Medulla oblongata (tissue), 1 donor: ENCODE data around the gene PIP5K1C.
A peak's percentile ranks its signal among the peaks of the same experiment; 100 is the strongest.
"Not testable (repeated sequence)": the region's sequence is repeated elsewhere in the genome, so short reads cannot be mapped to it uniquely, and the experiment has no call there.

Experiments used
- DNase-seq: peaks from one replicate; pipeline ENCODE4 v3.0.0-alpha.2; 2015; ENCODE audit errors: extremely low spot score

The PIP5K1C gene

GRCh38 chr19:3628766-3629165 is 71.5 kb downstream of the PIP5K1C start:
- not testable (repeated sequence) for DNase-seq

GRCh38 chr19:3627351-3627723 is 72.9 kb downstream of the PIP5K1C start:
- no peak for DNase-seq

DNA sequence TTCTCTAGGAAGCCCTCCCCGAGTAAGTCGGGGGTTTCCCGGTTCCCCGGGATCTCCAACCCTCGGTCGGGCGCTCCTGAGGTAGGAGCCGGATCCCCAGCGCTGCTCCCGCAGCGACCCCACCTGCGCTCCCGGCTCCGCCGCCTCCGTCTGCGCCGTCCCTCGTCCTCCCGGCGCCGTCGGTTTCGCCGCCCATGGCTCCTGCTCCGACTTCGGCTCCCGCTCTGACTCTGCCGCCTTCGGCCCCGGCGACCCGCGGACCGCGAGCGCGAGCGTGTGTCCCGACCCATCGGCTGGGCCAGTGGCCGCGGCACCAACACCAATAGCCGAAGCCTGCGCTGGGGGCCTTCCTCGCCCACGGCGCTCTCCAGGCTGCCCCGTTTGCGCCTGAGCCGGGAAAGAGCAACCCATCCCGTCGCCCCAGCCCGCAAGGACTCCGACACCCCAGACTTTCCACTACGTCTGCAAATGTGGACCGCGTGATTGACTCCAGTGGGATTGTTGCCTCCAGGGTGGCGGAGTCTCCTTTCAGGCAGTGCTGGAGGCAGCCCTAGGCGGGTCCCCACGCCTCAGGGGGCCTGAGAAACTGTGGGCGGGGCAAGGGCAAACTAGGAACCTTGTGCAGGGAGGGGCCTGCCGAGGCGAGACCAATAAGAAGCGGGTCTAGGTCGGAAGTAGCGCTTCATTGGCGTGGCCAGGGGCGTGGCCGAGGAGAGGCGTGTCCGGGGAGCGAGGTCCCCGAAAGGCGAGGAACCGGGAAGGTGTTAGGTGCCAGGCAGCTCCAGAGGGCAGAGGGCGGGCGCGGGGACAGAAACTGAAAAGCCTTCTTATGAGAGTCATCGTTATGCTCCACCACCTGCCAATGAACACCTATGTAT is 73.6 kb downstream of the PIP5K1C start, which contains the start of gene CACTIN:
CACTIN (minus strand) TSS at position 318 of the 878 bp plus-strand sequence; CDS start at position 290, 28 bp downstream.
- peak; percentile 98 for DNase-seq

DNA sequence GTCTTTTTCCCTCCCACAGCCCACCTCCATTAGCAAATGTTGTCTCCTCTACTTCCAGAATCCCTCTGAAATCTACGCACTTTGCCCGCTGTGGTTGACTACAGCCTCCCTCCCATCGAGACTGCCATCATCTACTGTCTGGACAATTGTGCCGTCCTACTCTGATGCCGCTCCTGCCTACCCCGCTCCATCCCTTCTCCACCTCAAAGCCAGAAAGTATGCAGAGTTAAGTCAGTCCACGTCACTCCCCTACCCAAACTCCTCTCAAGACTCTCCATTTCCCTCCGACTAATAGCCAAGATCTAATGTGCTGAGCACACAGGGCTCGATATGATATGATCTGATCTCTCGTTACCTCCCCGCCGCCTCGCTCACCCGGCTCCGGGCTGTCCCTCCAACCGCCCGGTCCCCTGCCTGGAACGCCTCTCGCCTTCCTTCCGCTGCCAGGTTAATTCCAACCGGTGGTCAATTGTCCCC is 74.2 kb downstream of the PIP5K1C start:
- no peak for DNase-seq

DNA sequence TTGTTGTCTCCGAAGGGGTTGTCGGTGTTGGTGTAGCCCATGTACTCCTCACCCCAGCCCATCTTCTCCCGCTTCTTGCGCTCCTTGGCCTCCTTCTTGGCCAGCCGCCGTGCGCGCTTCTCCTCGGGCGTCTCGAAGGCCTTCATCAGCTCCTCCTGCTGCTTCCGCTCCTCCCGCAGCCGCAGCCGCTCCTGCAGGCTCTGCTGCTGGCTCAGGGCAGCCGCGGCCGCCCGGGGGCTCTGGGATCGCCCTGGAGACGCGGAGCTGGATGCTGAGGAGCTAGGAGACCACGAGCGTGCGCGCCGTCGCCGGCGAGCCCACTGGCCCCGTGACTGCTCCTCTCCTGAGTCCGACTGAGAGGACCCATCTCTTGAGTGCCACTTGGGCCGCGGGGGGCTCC is 76.6 kb downstream of the PIP5K1C start:
- DNase-seq = no peak

DNA sequence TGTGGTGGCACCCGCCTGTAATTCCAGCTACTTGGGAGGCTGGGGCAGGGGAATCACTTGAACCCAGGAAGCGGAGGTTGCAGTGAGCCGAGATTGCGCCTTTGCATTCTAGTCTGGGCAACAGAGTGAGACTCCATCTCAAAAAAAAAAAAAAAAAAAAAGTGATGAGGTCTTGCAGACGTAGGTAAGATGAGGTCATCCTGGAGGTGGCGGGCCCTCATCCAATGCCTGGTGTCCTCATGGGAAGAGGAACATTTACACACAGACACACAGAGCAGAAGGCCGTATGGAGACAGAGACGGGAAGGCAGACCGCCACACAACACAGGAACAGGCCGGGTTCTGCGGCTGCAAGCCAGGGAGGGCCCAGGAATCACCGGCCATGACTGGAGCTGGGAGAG is 78.0 kb downstream of the PIP5K1C start:
- DNase-seq = no peak

- DNase-seq = no peak
Measured at GRCh38 chr19:3621689-3622088, 78.6 kb downstream of the PIP5K1C start.

- DNase-seq = no peak
Measured at GRCh38 chr19:3620817-3621547, 79.3 kb downstream of the PIP5K1C start.

DNA sequence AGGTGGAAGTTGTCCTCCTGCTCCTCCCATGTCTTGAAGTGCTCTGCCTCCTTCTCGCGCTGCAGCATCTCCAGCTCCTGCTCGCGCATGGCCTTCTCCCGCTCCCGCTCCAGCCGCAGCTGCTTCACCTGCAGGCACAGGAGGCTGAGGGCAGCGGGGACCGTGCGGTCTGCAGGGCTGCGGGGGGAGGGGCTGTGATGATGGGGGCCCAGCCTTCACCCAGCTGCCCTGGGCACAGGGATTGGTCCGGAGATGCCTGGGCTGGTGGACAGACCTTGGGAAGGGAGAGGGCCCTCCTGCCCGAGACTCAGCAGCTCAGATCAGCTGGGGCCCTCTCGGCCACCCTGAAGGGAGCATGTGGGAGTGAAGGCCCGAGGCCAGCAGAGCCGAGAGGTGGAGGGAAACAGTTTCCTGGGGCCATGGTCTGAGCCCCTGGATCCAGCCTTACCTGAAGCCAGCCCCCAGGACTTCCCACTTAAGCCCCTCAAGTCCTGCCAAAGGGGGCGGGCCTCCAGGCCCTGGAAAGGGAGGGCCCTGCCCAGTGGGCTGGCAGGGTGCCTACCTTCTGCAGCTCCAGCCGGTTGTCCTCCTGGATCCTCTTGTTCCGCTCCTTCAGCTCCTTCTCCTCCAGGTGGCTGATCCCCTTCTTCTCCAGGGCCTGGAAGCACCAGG is 80.0 kb downstream of the PIP5K1C start:
- DNase-seq = no peak

GRCh38 chr19:3619631-3620012 is 80.6 kb downstream of the PIP5K1C start:
- DNase-seq = no peak

DNA sequence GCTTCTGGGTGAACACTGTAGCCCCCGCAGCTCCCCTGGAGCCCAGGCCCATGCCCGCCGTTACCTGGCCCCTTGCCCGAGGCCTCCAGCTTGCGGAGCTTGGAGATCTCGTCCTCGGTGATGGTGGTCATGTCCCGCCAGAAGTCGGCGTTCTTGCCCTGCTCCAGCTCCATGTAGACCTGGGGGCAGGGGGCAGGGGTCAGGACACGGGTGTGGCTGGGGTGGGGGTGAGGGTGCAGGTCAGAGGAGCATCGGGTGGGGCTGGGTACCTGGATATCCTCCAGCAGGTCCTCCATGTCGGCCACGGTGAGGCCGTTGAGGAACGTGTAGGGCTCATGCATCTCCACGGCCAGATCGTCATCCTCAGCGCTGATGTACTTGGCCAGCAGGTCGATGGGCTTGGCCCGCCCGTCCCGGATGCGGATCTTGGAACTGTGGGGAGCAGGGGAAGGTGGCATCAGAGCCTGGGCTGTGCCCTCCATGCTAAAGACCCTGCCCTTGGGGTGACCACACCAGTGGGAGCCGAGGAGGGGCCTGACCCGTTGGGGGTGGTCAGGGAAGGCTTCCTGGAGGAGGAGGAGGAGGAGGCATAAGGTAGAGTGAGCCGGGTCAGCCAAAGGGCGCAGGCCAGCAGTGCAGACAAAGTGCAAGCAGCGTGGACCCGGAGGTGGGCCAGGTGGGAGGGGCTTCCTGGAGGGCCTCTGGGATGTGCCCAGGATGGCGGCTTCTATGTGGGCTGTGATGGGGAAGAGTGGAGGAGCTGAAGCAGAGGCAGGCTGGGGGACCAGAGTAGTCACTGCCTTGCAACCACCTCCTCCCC is 81.2 kb downstream of the PIP5K1C start:
- no peak for DNase-seq

GRCh38 chr19:3618144-3618810 is 82.0 kb downstream of the PIP5K1C start:
- DNase-seq = peak; percentile 49

DNA sequence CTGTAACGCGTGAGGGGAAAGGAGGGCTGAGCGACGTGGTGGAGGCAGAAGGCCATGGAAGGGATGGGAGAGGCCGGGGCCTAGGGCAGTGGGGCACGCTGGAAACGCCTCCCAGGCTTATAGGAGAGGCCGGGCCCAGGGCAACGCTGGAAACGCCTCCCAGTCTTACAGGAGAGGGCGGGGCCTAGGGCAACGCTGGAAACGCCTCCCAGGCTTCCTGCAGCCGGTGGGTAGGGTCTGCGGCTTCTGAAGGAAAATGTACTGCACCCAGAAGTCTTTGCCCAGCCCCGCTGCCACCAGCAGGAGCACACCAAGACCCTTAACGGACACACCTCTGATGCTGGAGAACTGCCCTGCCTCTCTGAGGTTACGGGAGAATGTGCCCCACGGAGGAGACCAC is 82.8 kb downstream of the PIP5K1C start:
- DNase-seq = no peak

DNA sequence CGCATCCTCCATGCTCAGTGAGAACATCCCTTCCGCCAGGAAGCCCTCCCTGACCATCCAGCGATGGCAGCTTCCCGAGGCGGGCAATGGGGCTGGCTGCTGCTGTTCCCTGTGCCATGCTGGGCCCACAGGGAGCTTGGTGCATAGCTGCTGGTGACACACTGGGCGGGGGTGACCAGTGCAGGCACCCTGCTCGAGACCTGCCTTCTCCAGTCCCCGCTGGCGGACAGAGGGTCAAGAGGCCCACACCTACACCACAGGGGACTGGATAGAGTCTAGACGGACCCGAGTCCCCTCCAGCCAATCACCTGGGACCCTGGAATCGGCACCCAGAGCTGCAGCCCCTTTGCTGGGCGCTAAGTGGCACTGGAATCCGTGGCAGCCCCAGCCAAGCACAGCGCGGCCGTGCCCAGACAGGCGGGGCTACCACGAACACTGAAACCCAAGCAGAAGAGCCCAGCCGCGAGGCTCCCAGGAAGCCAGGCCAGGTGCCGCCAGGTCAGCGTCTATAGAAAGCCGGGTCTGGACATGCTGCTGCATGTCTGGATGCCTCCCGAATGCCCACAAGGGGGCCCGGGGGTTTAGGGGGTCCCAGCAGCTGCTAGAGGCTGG is 84.6 kb downstream of the PIP5K1C start:
- DNase-seq = no peak

GRCh38 chr19:3614858-3615505 is 85.3 kb downstream of the PIP5K1C start:
- no peak for DNase-seq

DNA sequence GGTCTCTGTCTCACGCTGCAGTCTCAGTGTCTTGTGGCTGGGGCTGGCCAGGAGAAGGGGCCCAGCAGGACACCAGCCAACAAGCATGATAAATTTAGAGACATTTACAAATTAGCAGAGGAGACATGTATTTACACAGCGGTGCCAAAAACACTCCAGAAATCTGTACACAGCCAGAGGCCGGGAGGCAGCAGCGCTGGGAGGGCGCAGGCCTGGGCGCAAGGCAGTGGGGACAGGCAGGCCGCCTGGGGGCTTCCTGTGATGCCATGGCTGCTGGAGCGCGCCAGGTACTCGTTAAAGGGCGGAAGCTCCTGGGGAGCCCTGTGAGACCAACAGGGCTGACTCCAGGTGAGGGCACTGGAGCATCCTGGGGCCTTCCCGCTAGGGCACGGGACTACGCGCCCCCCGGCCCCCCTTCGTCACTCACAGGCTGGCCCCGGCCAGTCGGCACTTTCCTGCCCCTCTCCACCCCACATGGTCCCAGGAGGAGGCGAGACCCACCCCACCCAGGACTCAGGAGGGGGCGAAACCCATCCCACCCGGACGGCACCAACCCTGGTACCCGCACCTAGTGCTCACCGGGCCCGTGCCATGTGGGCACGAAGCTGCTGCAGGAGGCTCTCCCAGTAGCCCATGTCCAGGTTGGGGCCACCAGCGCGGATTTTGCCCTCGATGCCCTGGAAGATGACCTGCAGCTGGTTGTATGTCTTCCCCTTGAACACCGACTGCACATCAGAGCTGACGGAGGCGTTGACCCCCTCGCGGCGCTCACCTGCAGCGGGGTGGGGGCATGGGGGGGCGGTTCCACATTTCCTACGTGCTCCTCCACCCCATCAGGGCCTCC is 86.2 kb downstream of the PIP5K1C start:
- no peak for DNase-seq

GRCh38 chr19:3612901-3613741 is 87.1 kb downstream of the PIP5K1C start:
- DNase-seq = no peak

DNA sequence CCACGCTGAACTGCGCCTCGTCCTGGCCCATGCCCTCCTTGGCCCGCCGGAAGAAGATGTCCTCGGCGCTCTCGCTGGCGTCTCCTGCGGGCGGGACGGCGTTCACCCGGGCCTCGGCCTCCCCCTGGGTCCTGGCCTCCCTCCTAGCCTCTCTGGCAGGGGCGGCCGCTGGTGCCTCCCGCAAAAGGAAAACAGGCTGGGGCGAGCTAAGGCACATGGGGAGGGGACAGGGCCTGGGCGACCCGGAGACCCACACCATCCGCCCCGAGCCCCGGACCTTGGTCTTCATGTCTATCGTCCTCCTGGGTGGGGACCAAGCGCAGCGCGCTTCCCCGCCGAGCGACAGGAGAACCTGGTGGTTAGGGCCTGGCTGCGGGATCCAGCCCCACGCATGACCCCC is 87.9 kb downstream of the PIP5K1C start:
- DNase-seq = no peak
